Tibial nerve (tissue), 3 donors: ENCODE measurements around the gene ATP6V1G1.

Experiments used
- CTCF ChIP-seq, 5 experiments: fragments of 200-600 bp in 3 of 5; fragments of 450-650 bp in 2 of 5; sonication (generic) in 3 of 5; IDR thresholded peaks; one replicate each; pipeline ENCODE4 v1.5.1; 2016 to 2019; ENCODE audit warnings: antibody characterized with exemption in 5 of 5, mild to moderate bottlenecking in 3 of 5, moderate library complexity in 2 of 5
- POLR2A ChIP-seq, 2 donors: fragments of 450-650 bp; IDR thresholded peaks; one replicate each; pipeline ENCODE4 v1.6.1; 2017; ENCODE audit warnings: antibody characterized with exemption in 2 of 2, mild to moderate bottlenecking in 2 of 2, moderate library complexity in 2 of 2

GRCh38 chr9:114591849-114592248, 4.3 kb downstream of the ATP6V1G1 start:
- TF ChIP-seq CTCF (IDR thresholded peaks at IDR 0.05), result no peak
- TF ChIP-seq POLR2A (IDR thresholded peaks at IDR 0.05), result no peak
